Endometrium (tissue), 2 donors: ENCODE measurements around the gene RHBDD1.
"Not testable (repeated sequence)": the region's sequence is repeated elsewhere in the genome, so short reads cannot be mapped to it uniquely, and the experiment has no call there.

Source experiments
- FAIRE-seq: peaks from 2 replicates; lab custom pipeline; 2012; peaks lifted over from hg19 to GRCh38; lab: Jason Lieb, UNC
- donor health status: control.
- donor health status: control.

RHBDD1 gene

GRCh38 chr2:226799976-226800940 is 35.6 kb upstream of the RHBDD1 start:
- FAIRE-seq, result no peak

GRCh38 chr2:226800941-226801784 is 34.7 kb upstream of the RHBDD1 start:
- peak; percentile 67 for FAIRE-seq

- peak; percentile 94 for FAIRE-seq
These were observed 33.3 kb upstream of the RHBDD1 start for GRCh38 chr2:226802573-226802972.

- no peak for FAIRE-seq
These were observed 32.4 kb upstream of the RHBDD1 start for GRCh38 chr2:226803410-226803809.

- no peak for FAIRE-seq
These were observed 22.6 kb upstream of the RHBDD1 start for GRCh38 chr2:226813148-226813701.

- no peak for FAIRE-seq
These were observed 16.9 kb upstream of the RHBDD1 start for GRCh38 chr2:226818930-226819329.

- FAIRE-seq, result peak; percentile 4
These were observed 10.8 kb upstream of the RHBDD1 start for GRCh38 chr2:226825056-226825455.

- FAIRE-seq, result no peak
These were observed 7.7 kb upstream of the RHBDD1 start for GRCh38 chr2:226828191-226828590.

- FAIRE-seq, result no peak
These were observed 5.9 kb upstream of the RHBDD1 start for GRCh38 chr2:226829721-226830631.

- no peak for FAIRE-seq
These were observed 4.6 kb upstream of the RHBDD1 start for GRCh38 chr2:226831266-226831665.

GRCh38 chr2:226832061-226832460 is 3.8 kb upstream of the RHBDD1 start:
- no peak for FAIRE-seq

- not testable (repeated sequence) for FAIRE-seq
These were observed 974 bp upstream of the RHBDD1 start for GRCh38 chr2:226834880-226835279.

GRCh38 chr2:226835420-226835795 is 446 bp upstream of the RHBDD1 start:
- FAIRE-seq, result no peak

GRCh38 chr2:226836548-226836885 is 663 bp downstream of the RHBDD1 start:
- no peak for FAIRE-seq

- no peak for FAIRE-seq
These were observed 1.5 kb downstream of the RHBDD1 start for GRCh38 chr2:226837334-226837733.

GRCh38 chr2:226837787-226838603 is 2.1 kb downstream of the RHBDD1 start:
- no peak for FAIRE-seq

- FAIRE-seq, result no peak
These were observed 2.9 kb downstream of the RHBDD1 start for GRCh38 chr2:226838722-226839121.

GRCh38 chr2:226839161-226839560 is 3.3 kb downstream of the RHBDD1 start:
- no peak for FAIRE-seq

- no peak for FAIRE-seq
These were observed 4.1 kb downstream of the RHBDD1 start for GRCh38 chr2:226839951-226840350.

GRCh38 chr2:226843001-226843400 is 7.1 kb downstream of the RHBDD1 start:
- not testable (repeated sequence) for FAIRE-seq
